HG02798 (cell line): Measurements from ENCODE around the gene VIPAS39.
"Not testable (repeated sequence)": the region's sequence is repeated elsewhere in the genome, so short reads cannot be mapped to it uniquely, and the experiment has no call there.

Experiments used
- ATAC-seq: cut with Tn5 transposase; IDR thresholded peaks from one replicate; pipeline ENCODE4 v1.9.1; 2021; ENCODE audit warnings: mild to moderate bottlenecking; ENCODE audit not compliant: unreplicated experiment, poor library complexity

The VIPAS39 gene

GRCh38 chr14:77473921-77474320 lies 16.5 kb upstream of the VIPAS39 start:
- ATAC-seq = no peak

- ATAC-seq = no peak
Measured at GRCh38 chr14:77470224-77470870, 12.9 kb upstream of the VIPAS39 start.

- ATAC-seq = no peak
Measured at GRCh38 chr14:77469539-77469938, 12.1 kb upstream of the VIPAS39 start.

GRCh38 chr14:77469067-77469505 lies 11.7 kb upstream of the VIPAS39 start:
- ATAC-seq = no peak

GRCh38 chr14:77467801-77468200 lies 10.4 kb upstream of the VIPAS39 start:
- ATAC-seq = no peak

- no peak for ATAC-seq
Measured at GRCh38 chr14:77459072-77459723, 1.8 kb upstream of the VIPAS39 start.

GRCh38 chr14:77458249-77458950 lies 999 bp upstream of the VIPAS39 start:
- ATAC-seq = peak; percentile 19

- ATAC-seq = no peak
Measured at GRCh38 chr14:77457115-77457521, 283 bp downstream of the VIPAS39 start.

- ATAC-seq = no peak
Measured at GRCh38 chr14:77455966-77456640, 1.3 kb downstream of the VIPAS39 start.

GRCh38 chr14:77442196-77442595 lies 15.2 kb downstream of the VIPAS39 start:
- no peak for ATAC-seq

- no peak for ATAC-seq
Measured at GRCh38 chr14:77439861-77440260, 17.5 kb downstream of the VIPAS39 start.

GRCh38 chr14:77438596-77438995 lies 18.8 kb downstream of the VIPAS39 start:
- ATAC-seq = no peak

GRCh38 chr14:77436042-77436441 lies 21.4 kb downstream of the VIPAS39 start:
- no peak for ATAC-seq

- ATAC-seq = no peak
Measured at GRCh38 chr14:77426396-77426795, 31.0 kb downstream of the VIPAS39 start.

- no peak for ATAC-seq
Measured at GRCh38 chr14:77424862-77425261, 32.5 kb downstream of the VIPAS39 start.

- no peak for ATAC-seq
Measured at GRCh38 chr14:77423423-77423822, 34.0 kb downstream of the VIPAS39 start, which contains the start of gene NOXRED1. TSS of gene NOXRED1 (minus strand) at chr14:77423523. CDS start at chr14:77422889, 634 bp downstream.

- no peak for ATAC-seq
Measured at GRCh38 chr14:77421201-77421600, 36.2 kb downstream of the VIPAS39 start.

- no peak for ATAC-seq
Measured at GRCh38 chr14:77416836-77417235, 40.6 kb downstream of the VIPAS39 start.

GRCh38 chr14:77416098-77416497 lies 41.3 kb downstream of the VIPAS39 start:
- not testable (repeated sequence) for ATAC-seq

- not testable (repeated sequence) for ATAC-seq
Measured at GRCh38 chr14:77415403-77416030, 41.9 kb downstream of the VIPAS39 start.
